ENCODE results near the gene FAM72D.
"Not testable (repeated sequence)": the region's sequence is repeated elsewhere in the genome, so short reads cannot be mapped to it uniquely, and the experiment has no call there.

Gene FAM72D

GRCh38 chr1:145095284-145096057 is at the start of gene FAM72D, which contains the start of gene SRGAP2B:
TSS of gene FAM72D (plus strand) at chr1:145095974. CDS start at chr1:145096848, 874 bp downstream.
TSS of gene SRGAP2B (minus strand) at chr1:145095328. CDS start at chr1:145092901, 2,427 bp downstream.
- not testable (repeated sequence) for DNase-seq

- not testable (repeated sequence) for DNase-seq
These were observed 48.2 kb upstream of the FAM72D start for GRCh38 chr1:145047553-145047952.

GRCh38 chr1:145048181-145048856 is 47.5 kb upstream of the FAM72D start:
- DNase-seq, result not testable (repeated sequence)

- DNase-seq, result not testable (repeated sequence)
These were observed 43.6 kb upstream of the FAM72D start for GRCh38 chr1:145052019-145052776.

GRCh38 chr1:145053428-145053827 is 42.3 kb upstream of the FAM72D start:
- DNase-seq, result not testable (repeated sequence)

GRCh38 chr1:145055217-145055760 is 40.5 kb upstream of the FAM72D start:
- DNase-seq, result not testable (repeated sequence)

GRCh38 chr1:145058184-145058583 is 37.6 kb upstream of the FAM72D start:
- not testable (repeated sequence) for DNase-seq

GRCh38 chr1:145063285-145063684 is 32.5 kb upstream of the FAM72D start:
- DNase-seq, result not testable (repeated sequence)

GRCh38 chr1:145063941-145064648 is 31.7 kb upstream of the FAM72D start:
- DNase-seq, result not testable (repeated sequence)

GRCh38 chr1:145065194-145065826 is 30.5 kb upstream of the FAM72D start:
- not testable (repeated sequence) for DNase-seq

- DNase-seq, result not testable (repeated sequence)
These were observed 29.3 kb upstream of the FAM72D start for GRCh38 chr1:145066486-145066885.

- not testable (repeated sequence) for DNase-seq
These were observed 24.2 kb upstream of the FAM72D start for GRCh38 chr1:145071569-145071968.

- DNase-seq, result not testable (repeated sequence)
These were observed 21.7 kb upstream of the FAM72D start for GRCh38 chr1:145074021-145074559.

- not testable (repeated sequence) for DNase-seq
These were observed 18.9 kb upstream of the FAM72D start for GRCh38 chr1:145076877-145077276.

GRCh38 chr1:145077872-145078786 is 17.6 kb upstream of the FAM72D start:
- not testable (repeated sequence) for DNase-seq

GRCh38 chr1:145078787-145079370 is 16.9 kb upstream of the FAM72D start:
- not testable (repeated sequence) for DNase-seq

GRCh38 chr1:145079737-145080136 is 16.0 kb upstream of the FAM72D start:
- not testable (repeated sequence) for DNase-seq

GRCh38 chr1:145080193-145080592 is 15.6 kb upstream of the FAM72D start:
- not testable (repeated sequence) for DNase-seq

- DNase-seq, result not testable (repeated sequence)
These were observed 13.1 kb upstream of the FAM72D start for GRCh38 chr1:145082483-145083255.

Data from activated effector memory CD4-positive, alpha-beta T cell treated with Interleukin-2 at 50 U/mL for 16 hours (primary cell).